Endodermal cell (in vitro differentiated cells): ENCODE results near the gene DVL2. TPM values are rescaled to one million over a fixed set of nuclear protein-coding genes. Genes with fewer than 3 reads are reported as not detected.

Source experiments
- DNase-seq: peaks from one replicate; pipeline ENCODE4 v3.0.0-alpha.2; 2017
- H3K27ac ChIP-seq: 2 replicates; pipeline ENCODE4 v1.5.1; 2013; ENCODE audit warnings: mild to moderate bottlenecking, low read depth, low read length, moderate library complexity
- H3K27me3 ChIP-seq: 2 replicates; pipeline ENCODE4 v1.6.1; 2013; ENCODE audit warnings: mild to moderate bottlenecking, low read length, moderate library complexity; ENCODE audit not compliant: insufficient read depth, control insufficient read depth, poor library complexity, severe bottlenecking
- H3K36me3 ChIP-seq: 2 replicates; pipeline ENCODE4 v1.7.0; 2013; ENCODE audit warnings: mild to moderate bottlenecking, low read length, moderate library complexity; ENCODE audit not compliant: control insufficient read depth, insufficient read depth
- H3K4me1 ChIP-seq: one replicate; pipeline ENCODE4 v1.7.0; 2013; ENCODE audit warnings: low read length; ENCODE audit not compliant: control insufficient read depth, insufficient read depth
- H3K4me3 ChIP-seq: 2 replicates; pipeline ENCODE4 v1.5.1; 2013; ENCODE audit warnings: mild to moderate bottlenecking, low read length, moderate library complexity
- H3K9ac ChIP-seq: 2 replicates; pipeline ENCODE4 v1.6.1; 2013; ENCODE audit warnings: mild to moderate bottlenecking, low read length, moderate library complexity; ENCODE audit not compliant: poor library complexity, severe bottlenecking; ENCODE audit errors: extremely low read depth
- H3K9me3 ChIP-seq: 2 replicates; pipeline ENCODE4 v1.6.1; 2013; ENCODE audit warnings: mild to moderate bottlenecking, low read length, moderate library complexity; ENCODE audit not compliant: control insufficient read depth
- H3K27ac Mint-ChIP-seq: 2 replicates; pipeline ENCODE4 v1.8.0; 2020; ENCODE audit warnings: mixed read lengths
- H3K27me3 Mint-ChIP-seq: 2 replicates; pipeline ENCODE4 v1.8.0; 2021; ENCODE audit warnings: mild to moderate bottlenecking, mixed read lengths; ENCODE audit not compliant: insufficient read depth
- H3K36me3 Mint-ChIP-seq: 2 replicates; pipeline ENCODE4 v1.8.0; 2020; ENCODE audit warnings: low read depth, mixed read lengths
- H3K4me1 Mint-ChIP-seq: 2 replicates; pipeline ENCODE4 v1.8.0; 2020; ENCODE audit warnings: mixed read lengths
- H3K4me3 Mint-ChIP-seq: 2 replicates; pipeline ENCODE4 v1.8.0; 2020; ENCODE audit warnings: mild to moderate bottlenecking, moderate library complexity, mixed read lengths
- H3K9me3 Mint-ChIP-seq: 2 replicates; pipeline ENCODE4 v1.8.0; 2020; ENCODE audit warnings: mild to moderate bottlenecking, mixed read lengths
- CTCF ChIP-seq: fragments of 200-600 bp; sonication (generic); conservative IDR thresholded peaks from 2 replicates; pipeline ENCODE4 v1.5.0; 2021; ENCODE audit warnings: antibody characterized with exemption, mild to moderate bottlenecking
- WGBS, 2 experiments: methylation state at CpG; one replicate each; pipeline versions ENCODE4 v1.1.5 to v1.1.7; 2013; ENCODE audit warnings: missing lambda C conversion rate in 2 of 2, mixed read lengths in 1 of 2; ENCODE audit not compliant: insufficient coverage in 1 of 2, insufficient read length in 1 of 2; 5-methylcytosine and 5-hydroxymethylcytosine counted together
- total RNA-seq, 2 donors: library from RNA; stranded (reverse); fragmentation: NEBNext Ultra II Directional in 1 of 2; extraction: Animal tissue kit (Norgen Biotek cat#: 25700) in 1 of 2; gene quantifications; 2 replicates in 1 of 2; 3 replicates in 1 of 2; pipeline ENCODE4 v1.2.1, GENCODE V29; 2021

DVL2 gene
- total RNA-seq, 2 donors from 2014 or later = 98.2 to 116 TPM

GRCh38 chr17:7241090-7241733 lies 6.9 kb upstream of the DVL2 start:
- Mint-ChIP-seq H3K4me3 (peak overlapping the region; percentile 100), H3K4me1 (peaks cover 27% of the 10 kb centered on the region), H3K9me3 (no peaks in the 10 kb centered on the region), H3K27me3 (no peaks in the 10 kb centered on the region), H3K36me3 (peaks cover 38% of the 10 kb centered on the region), H3K27ac (peak overlapping the region; percentile 98)
- DNase-seq = no peak
- Histone ChIP-seq H3K9me3 (no peaks in the 10 kb centered on the region), H3K9ac (peak overlapping the region; percentile 85), H3K36me3 (peaks cover 37% of the 10 kb centered on the region), H3K27ac (peak overlapping the region; percentile 36), H3K4me1 (peaks cover 1% of the 10 kb centered on the region), H3K4me3 (peak overlapping the region; percentile 89), H3K27me3 (no peaks in the 10 kb centered on the region)
- TF ChIP-seq CTCF = no peak
- 54 to 70% methylated on average over 6 to 9 of the region's 9 CpGs for WGBS, 2 experiments

GRCh38 chr17:7240375-7240774 lies 6.1 kb upstream of the DVL2 start:
- Histone ChIP-seq H3K36me3 (peaks cover 39% of the 10 kb centered on the region), H3K9ac (no peak overlapping the region), H3K4me3 (peak overlapping the region; percentile 89), H3K9me3 (no peaks in the 10 kb centered on the region), H3K27ac (no peak overlapping the region), H3K27me3 (no peaks in the 10 kb centered on the region), H3K4me1 (peaks cover 5% of the 10 kb centered on the region)
- Mint-ChIP-seq H3K4me1 (peaks cover 32% of the 10 kb centered on the region), H3K27me3 (no peaks in the 10 kb centered on the region), H3K9me3 (no peaks in the 10 kb centered on the region), H3K27ac (peak overlapping the region; percentile 98), H3K4me3 (peak overlapping the region; percentile 100), H3K36me3 (peaks cover 41% of the 10 kb centered on the region)
- no peak for DNase-seq
- WGBS, 2 experiments = 77% methylated on average over 4 of the region's 4 CpGs; no CpG with 5 or more reads in 1 of the 2 experiments
- TF ChIP-seq CTCF = no peak

- Mint-ChIP-seq H3K4me1 (peaks cover 42% of the 10 kb centered on the region), H3K27ac (peak within 1 kb of the TSS; percentile 98), H3K27me3 (no peaks in the 10 kb centered on the region), H3K36me3 (peaks cover 44% of the 10 kb centered on the region), H3K4me3 (peak within 1 kb of the TSS; percentile 100), H3K9me3 (no peaks in the 10 kb centered on the region)
- Histone ChIP-seq H3K27me3 (no peaks in the 10 kb centered on the region), H3K4me1 (peaks cover 5% of the 10 kb centered on the region), H3K4me3 (peak within 1 kb of the TSS; percentile 96), H3K9ac (peak within 1 kb of the TSS; percentile 97), H3K27ac (peak within 1 kb of the TSS; percentile 60), H3K9me3 (no peaks in the 10 kb centered on the region), H3K36me3 (peaks cover 43% of the 10 kb centered on the region)
- TF ChIP-seq CTCF = no peak
- WGBS, 2 experiments = 0% methylated on average over 8 to 72 of the region's 72 CpGs
- DNase-seq = peak; percentile 100
These were observed 5.0 kb upstream of the DVL2 start, which contains the start of gene PHF23 for GRCh38 chr17:7239091-7240027. Gene PHF23, minus strand, starts transcription at chr17:7239457. Its CDS starts 178 bp downstream, at chr17:7239279.
